ENCODE results near the gene APEX2. TPM values are rescaled to one million over a fixed set of nuclear protein-coding genes. Genes with fewer than 3 reads are reported as not detected.
"Not testable (repeated sequence)": the region's sequence is repeated elsewhere in the genome, so short reads cannot be mapped to it uniquely, and the experiment has no call there.

Gene APEX2
- 11.3 TPM for polyA plus RNA-seq (ENCODE audit: insufficient read length)

GRCh38 chrX:54999717-55000598 is at the start of gene APEX2:
Gene APEX2 (plus strand): TSS chrX:55000363. CDS start chrX:55000423, 60 bp downstream.
- peak; percentile 93 for DNase-seq

- no peak for DNase-seq
Observed at GRCh38 chrX:54950730-54951375, 49.3 kb upstream of the APEX2 start.

GRCh38 chrX:54961750-54962149 is 38.4 kb upstream of the APEX2 start:
- no peak for DNase-seq

- DNase-seq: no peak
Observed at GRCh38 chrX:54964766-54965497, 35.2 kb upstream of the APEX2 start.

- DNase-seq: no peak
Observed at GRCh38 chrX:54977387-54977786, 22.8 kb upstream of the APEX2 start.

- DNase-seq: no peak
Observed at GRCh38 chrX:54978448-54978847, 21.7 kb upstream of the APEX2 start.

GRCh38 chrX:54979432-54979831 is 20.7 kb upstream of the APEX2 start:
- no peak for DNase-seq

GRCh38 chrX:54980334-54980733 is 19.8 kb upstream of the APEX2 start:
- no peak for DNase-seq

GRCh38 chrX:54983306-54983705 is 16.9 kb upstream of the APEX2 start:
- not testable (repeated sequence) for DNase-seq

GRCh38 chrX:54991706-54992105 is 8.5 kb upstream of the APEX2 start:
- DNase-seq: no peak

- DNase-seq: no peak
Observed at GRCh38 chrX:54992911-54993622, 7.1 kb upstream of the APEX2 start.

GRCh38 chrX:54994099-54994498 is 6.1 kb upstream of the APEX2 start, which contains the start of gene PFKFB1:
Gene PFKFB1 (minus strand): TSS chrX:54994188. CDS start chrX:54994007, 181 bp downstream.
- DNase-seq: no peak

- no peak for DNase-seq
Observed at GRCh38 chrX:54994668-54995351, 5.4 kb upstream of the APEX2 start.

GRCh38 chrX:54995621-54996020 is 4.5 kb upstream of the APEX2 start:
- no peak for DNase-seq

GRCh38 chrX:55004231-55004630 is 4.1 kb downstream of the APEX2 start:
- no peak for DNase-seq

- DNase-seq: no peak
Observed at GRCh38 chrX:55005256-55005655, 5.1 kb downstream of the APEX2 start.

GRCh38 chrX:55006827-55007621 is 6.9 kb downstream of the APEX2 start:
- DNase-seq: no peak

GRCh38 chrX:55007656-55008055 is 7.5 kb downstream of the APEX2 start:
- DNase-seq: no peak

GRCh38 chrX:55008571-55009358 is 8.6 kb downstream of the APEX2 start:
- DNase-seq: no peak

GRCh38 chrX:55011294-55011693 is 11.1 kb downstream of the APEX2 start:
- DNase-seq: no peak

All from hindlimb muscle (tissue), 1 donor.